Stimulated activated naive B cell treated with anti-CD40 and anti-IgM and Interleukin-4, amounts not matched to agents 10 μg/mL and 1 μg/mL and 100 μg/mL, for 72 hours (primary cell): ENCODE measurements around the gene PITRM1.

Source experiments
- ATAC-seq, 2 donors: fragments of 150-1000 bp; cut with Tn5 transposase; replicated peaks; 2 replicates each; pipeline ENCODE4 v1.10.0; 2021; ENCODE audit warnings: moderate library complexity in 1 of 2
- DNase-seq: peaks from one replicate; pipeline ENCODE4 v3.0.0; 2021
- H3K27ac Mint-ChIP-seq: one replicate; pipeline ENCODE4 v1.8.0; 2022; ENCODE audit warnings: mild to moderate bottlenecking, mixed read lengths
- H3K27me3 Mint-ChIP-seq, 2 donors: one replicate each; pipeline ENCODE4 v1.8.0; 2022; ENCODE audit warnings: mixed read lengths in 2 of 2
- H3K36me3 Mint-ChIP-seq, 2 donors: one replicate each; pipeline ENCODE4 v1.8.0; 2022; ENCODE audit warnings: mixed read lengths in 2 of 2, mild to moderate bottlenecking in 1 of 2
- H3K4me1 Mint-ChIP-seq, 2 donors: one replicate each; pipeline ENCODE4 v1.8.0; 2022; ENCODE audit warnings: mixed read lengths in 2 of 2, mild to moderate bottlenecking in 1 of 2
- H3K4me3 Mint-ChIP-seq, 2 donors: one replicate each; pipeline ENCODE4 v1.8.0; 2022; ENCODE audit warnings: mild to moderate bottlenecking in 2 of 2, mixed read lengths in 2 of 2, moderate library complexity in 1 of 2
- H3K9me3 Mint-ChIP-seq, 2 donors: one replicate each; pipeline ENCODE4 v1.8.0; 2022; ENCODE audit warnings: mixed read lengths in 2 of 2, mild to moderate bottlenecking in 1 of 2

Gene PITRM1

GRCh38 chr10:3097160-3097559 is 75.4 kb downstream of the PITRM1 start:
- Mint-ChIP-seq H3K27me3 (no peaks in the 10 kb centered on the region), H3K36me3 (peaks cover 57 to 70% of the 10 kb centered on the region in 2 donors), H3K27ac (no peak overlapping the region), H3K9me3 (peaks cover 0 to 4% of the 10 kb centered on the region in 2 donors), H3K4me1 (peaks cover 22 to 44% of the 10 kb centered on the region in 2 donors), H3K4me3 (no peak overlapping the region)
- no peak for ATAC-seq
- DNase-seq, result no peak

- H3K27me3 Mint-ChIP-seq, result no peaks in the 10 kb centered on the region
- H3K4me3 Mint-ChIP-seq, result no peak overlapping the region
- H3K27ac Mint-ChIP-seq, result no peak overlapping the region
- H3K4me1 Mint-ChIP-seq, result peaks cover 24 to 54% of the 10 kb centered on the region in 2 donors
- peaks cover 57 to 71% of the 10 kb centered on the region in 2 donors for H3K36me3 Mint-ChIP-seq
- DNase-seq (no peak), ATAC-seq (peak in 1 of 2 donors; percentile 30)
- peaks cover 0 to 4% of the 10 kb centered on the region in 2 donors for H3K9me3 Mint-ChIP-seq
Measured at GRCh38 chr10:3096149-3096548, 76.4 kb downstream of the PITRM1 start.

GRCh38 chr10:3095373-3096139 is 77.0 kb downstream of the PITRM1 start:
- peak; percentile 35 for DNase-seq
- Mint-ChIP-seq H3K27me3 (no peaks in the 10 kb centered on the region), H3K9me3 (peaks cover 0 to 4% of the 10 kb centered on the region in 2 donors), H3K27ac (peak overlapping the region; percentile 62), H3K4me1 (peaks cover 24 to 54% of the 10 kb centered on the region in 2 donors), H3K4me3 (peak overlapping the region in 1 of 2 donors; percentile 23), H3K36me3 (peaks cover 55 to 71% of the 10 kb centered on the region in 2 donors)
- ATAC-seq, result peak; percentile 88 to 89

- H3K27ac Mint-ChIP-seq, result peak overlapping the region; percentile 14
- H3K27me3 Mint-ChIP-seq, result no peaks in the 10 kb centered on the region
- DNase-seq, result no peak
- H3K9me3 Mint-ChIP-seq, result peaks cover 0 to 4% of the 10 kb centered on the region in 2 donors
- no peak overlapping the region for H3K4me3 Mint-ChIP-seq
- no peak for ATAC-seq
- H3K36me3 Mint-ChIP-seq, result peaks cover 53 to 71% of the 10 kb centered on the region in 2 donors
- H3K4me1 Mint-ChIP-seq, result peaks cover 24 to 55% of the 10 kb centered on the region in 2 donors
Measured at GRCh38 chr10:3094609-3095036, 78.0 kb downstream of the PITRM1 start.

GRCh38 chr10:3093996-3094395 is 78.6 kb downstream of the PITRM1 start:
- Mint-ChIP-seq H3K4me1 (peaks cover 25 to 61% of the 10 kb centered on the region in 2 donors), H3K9me3 (peaks cover 0 to 4% of the 10 kb centered on the region in 2 donors), H3K27me3 (no peaks in the 10 kb centered on the region), H3K4me3 (peak overlapping the region in 1 of 2 donors; percentile 36), H3K36me3 (peaks cover 51 to 71% of the 10 kb centered on the region in 2 donors), H3K27ac (peak overlapping the region; percentile 63)
- ATAC-seq (no peak), DNase-seq (no peak)

- no peak overlapping the region for H3K4me3 Mint-ChIP-seq
- peak overlapping the region; percentile 2 for H3K27ac Mint-ChIP-seq
- peaks cover 55 to 69% of the 10 kb centered on the region in 2 donors for H3K36me3 Mint-ChIP-seq
- peaks cover 0 to 4% of the 10 kb centered on the region in 2 donors for H3K9me3 Mint-ChIP-seq
- ATAC-seq, result no peak
- peaks cover 23 to 61% of the 10 kb centered on the region in 2 donors for H3K4me1 Mint-ChIP-seq
- no peaks in the 10 kb centered on the region for H3K27me3 Mint-ChIP-seq
- DNase-seq, result no peak
Measured at GRCh38 chr10:3091921-3092320, 80.7 kb downstream of the PITRM1 start.

- H3K4me1 Mint-ChIP-seq, result peaks cover 23 to 57% of the 10 kb centered on the region in 2 donors
- ATAC-seq (no peak), DNase-seq (no peak)
- H3K27me3 Mint-ChIP-seq, result no peaks in the 10 kb centered on the region
- H3K9me3 Mint-ChIP-seq, result peaks cover 0 to 4% of the 10 kb centered on the region in 2 donors
- peak overlapping the region; percentile 77 for H3K27ac Mint-ChIP-seq
- peaks cover 58 to 77% of the 10 kb centered on the region in 2 donors for H3K36me3 Mint-ChIP-seq
- no peak overlapping the region for H3K4me3 Mint-ChIP-seq
Measured at GRCh38 chr10:3090914-3091787, 81.4 kb downstream of the PITRM1 start.

GRCh38 chr10:3090388-3090787 is 82.2 kb downstream of the PITRM1 start:
- no peak for ATAC-seq
- peaks cover 58 to 77% of the 10 kb centered on the region in 2 donors for H3K36me3 Mint-ChIP-seq
- H3K4me3 Mint-ChIP-seq, result no peak overlapping the region
- no peak overlapping the region for H3K27ac Mint-ChIP-seq
- no peaks in the 10 kb centered on the region for H3K27me3 Mint-ChIP-seq
- peaks cover 19 to 50% of the 10 kb centered on the region in 2 donors for H3K4me1 Mint-ChIP-seq
- peaks cover 0 to 4% of the 10 kb centered on the region in 2 donors for H3K9me3 Mint-ChIP-seq
- no peak for DNase-seq
